HEK293T (cell line): ENCODE data around the gene ZNF613.

Source experiments
- ELF4 ChIP-seq: fragments of 450-650 bp; IDR thresholded peaks from 2 replicates; pipeline ENCODE4 v1.6.1; 2017; ENCODE audit warnings: antibody characterized with exemption
- FOXK2 ChIP-seq: fragments of 450-650 bp; IDR thresholded peaks from 2 replicates; pipeline ENCODE4 v1.6.1; 2016; ENCODE audit warnings: mild to moderate bottlenecking
- LEF1 ChIP-seq: fragments of 450-650 bp; IDR thresholded peaks from 2 replicates; pipeline ENCODE4 v1.6.1; 2017; ENCODE audit warnings: mild to moderate bottlenecking, borderline replicate concordance
- SP1 ChIP-seq: fragments of 450-650 bp; IDR thresholded peaks from 2 replicates; pipeline ENCODE4 v1.6.1; 2017
- TARDBP ChIP-seq: fragments of 450-650 bp; IDR thresholded peaks from 2 replicates; pipeline ENCODE4 v1.6.1; 2016

GRCh38 chr19:51983361-51983760 is 56.1 kb downstream of the ZNF613 start:
- TF ChIP-seq FOXK2 (no peak), SP1 (no peak), ELF4 (no peak), LEF1 (no peak), TARDBP (no peak)
